GM15510 (cell line): ENCODE results near the gene PPFIBP1.
A peak's percentile ranks its signal among the peaks of the same experiment; 100 is the strongest.

Source experiments
- POLR2A ChIP-seq: IDR thresholded peaks from 3 replicates; pipeline ENCODE4 v1.6.1; 2011; ENCODE audit warnings: borderline replicate concordance; ENCODE audit not compliant: insufficient read length; ENCODE audit errors: extremely low read depth

The PPFIBP1 gene

DNA sequence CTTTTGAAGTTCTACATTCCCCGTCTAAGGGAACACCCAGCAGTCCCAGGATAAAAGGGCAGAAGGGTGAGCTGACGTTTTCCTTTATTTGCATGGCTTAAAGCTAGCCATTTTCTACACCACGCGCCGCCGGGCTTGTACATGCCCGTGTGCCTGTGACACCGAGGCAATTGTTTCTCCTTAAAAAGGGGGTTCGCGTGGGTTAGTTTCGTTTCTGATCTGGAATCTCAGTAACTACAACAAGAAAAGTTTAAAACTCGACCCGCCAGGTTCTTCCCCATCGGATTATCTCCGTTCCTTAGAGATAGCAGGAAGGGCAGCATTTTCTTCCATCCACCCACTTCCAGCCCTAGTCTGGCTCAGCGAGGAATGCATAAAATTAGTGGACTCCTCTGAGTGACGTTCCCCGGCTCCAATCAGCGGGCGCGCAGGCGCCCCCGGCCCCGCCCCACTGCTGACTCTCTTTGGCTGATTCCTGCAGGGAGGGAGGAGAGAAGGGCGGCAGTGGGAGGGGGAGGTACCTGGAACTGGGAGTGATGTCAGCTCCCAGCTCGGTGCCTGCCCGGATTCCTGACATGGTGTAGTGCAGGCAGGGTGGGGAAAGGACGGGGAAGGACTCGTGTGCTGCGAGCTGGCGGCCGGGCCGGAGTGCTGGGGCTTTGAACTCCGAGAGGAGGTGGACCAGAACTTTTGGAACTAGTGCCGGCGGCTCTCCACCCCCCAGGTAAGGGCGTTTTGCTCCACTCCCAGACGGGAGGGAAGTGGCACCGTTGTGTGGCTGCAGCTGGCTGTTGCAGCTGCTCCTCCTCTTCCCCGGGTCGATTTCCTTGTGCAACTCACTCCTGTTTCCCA, at the start of gene PPFIBP1:
PPFIBP1 (plus strand) TSS at position 565 of the 852 bp plus-strand sequence. CDS start 109,191 bp downstream, outside the sequence.
- peak; percentile 59 for TF ChIP-seq POLR2A

DNA sequence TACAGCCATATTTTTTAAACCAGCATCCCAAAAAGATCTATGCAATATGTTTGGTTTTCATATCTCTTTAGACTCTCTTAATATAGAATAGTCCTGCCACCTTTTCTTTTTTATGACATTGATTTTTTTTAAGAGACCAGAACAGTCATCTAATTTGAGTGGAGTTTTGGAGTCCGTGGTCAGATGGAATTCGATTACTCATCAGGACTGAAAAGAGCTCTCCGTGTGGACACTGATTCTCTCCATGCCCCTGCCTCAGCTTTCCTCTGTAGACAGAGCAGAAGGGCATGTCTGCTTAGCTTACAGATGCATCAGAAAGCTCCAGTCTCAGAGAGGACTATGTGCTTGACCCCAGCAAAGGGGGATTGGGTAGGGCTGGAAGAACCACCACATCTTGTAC, 49.7 kb upstream of the PPFIBP1 start:
- TF ChIP-seq POLR2A = no peak

GRCh38 chr12:27477049-27477448, 47.0 kb upstream of the PPFIBP1 start:
- TF ChIP-seq POLR2A = no peak

GRCh38 chr12:27478949-27479348, 45.1 kb upstream of the PPFIBP1 start:
- TF ChIP-seq POLR2A = no peak

DNA sequence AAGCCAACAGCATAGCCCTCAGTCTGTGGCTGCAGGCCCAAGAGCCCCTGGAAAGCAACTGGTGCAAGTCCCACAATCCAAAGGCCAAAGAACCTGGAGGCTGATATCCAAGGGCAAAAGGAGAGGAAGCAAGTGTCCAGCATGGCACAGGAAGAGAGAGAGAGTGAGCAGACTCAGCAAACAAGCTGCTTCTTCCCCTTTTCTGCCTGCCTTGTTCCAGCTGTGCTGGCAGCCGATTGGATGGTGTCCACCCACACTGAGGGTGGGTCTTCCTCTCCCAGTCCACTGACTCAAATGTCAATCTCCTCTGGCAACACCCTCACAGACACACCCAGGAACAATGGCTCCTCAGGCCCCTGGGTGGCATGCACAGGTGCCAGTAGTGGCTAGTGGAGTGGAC, 44.0 kb upstream of the PPFIBP1 start:
- no peak for TF ChIP-seq POLR2A

- no peak for TF ChIP-seq POLR2A
Measured at GRCh38 chr12:27486961-27487360, 37.0 kb upstream of the PPFIBP1 start.

DNA sequence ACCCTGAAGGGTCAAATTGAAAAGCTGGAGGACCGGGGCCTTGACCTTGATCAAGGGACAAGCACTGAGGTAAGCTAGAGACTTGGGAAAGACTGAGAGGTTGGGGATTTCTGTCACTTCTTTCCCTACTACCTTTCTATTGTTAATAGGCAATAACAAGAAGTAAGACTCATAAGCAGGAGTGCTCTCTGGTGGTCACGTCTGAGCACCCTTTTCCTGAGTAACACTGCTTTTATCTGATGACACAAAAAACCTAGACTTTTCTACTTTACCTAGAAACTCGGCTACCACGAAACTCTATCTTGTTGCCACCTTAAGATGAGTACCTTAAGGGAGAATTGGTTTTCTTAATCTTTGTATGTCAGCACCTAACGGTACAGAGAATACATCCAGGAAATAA, 35.5 kb upstream of the PPFIBP1 start:
- TF ChIP-seq POLR2A = no peak

DNA sequence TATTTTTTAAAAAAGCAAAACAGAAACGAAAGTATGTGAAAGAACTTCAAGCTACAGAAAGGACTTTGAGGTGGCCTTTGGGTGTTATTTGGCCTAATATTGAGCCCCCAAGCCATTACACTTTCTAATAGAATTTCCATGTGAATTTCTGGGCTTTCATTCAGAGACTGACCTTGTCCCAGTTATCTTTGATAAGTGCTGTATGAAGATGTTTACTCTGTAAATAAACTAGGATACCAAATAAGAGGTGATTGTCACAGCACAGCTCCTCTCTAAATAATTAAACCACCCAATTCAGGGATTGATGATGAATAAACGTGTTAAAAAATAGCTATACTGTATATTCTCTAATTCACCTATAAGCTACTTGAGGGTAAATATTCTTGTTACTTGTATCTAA, 32.8 kb upstream of the PPFIBP1 start:
- no peak for TF ChIP-seq POLR2A

- no peak for TF ChIP-seq POLR2A
Measured at GRCh38 chr12:27493260-27493940, 30.6 kb upstream of the PPFIBP1 start.

DNA sequence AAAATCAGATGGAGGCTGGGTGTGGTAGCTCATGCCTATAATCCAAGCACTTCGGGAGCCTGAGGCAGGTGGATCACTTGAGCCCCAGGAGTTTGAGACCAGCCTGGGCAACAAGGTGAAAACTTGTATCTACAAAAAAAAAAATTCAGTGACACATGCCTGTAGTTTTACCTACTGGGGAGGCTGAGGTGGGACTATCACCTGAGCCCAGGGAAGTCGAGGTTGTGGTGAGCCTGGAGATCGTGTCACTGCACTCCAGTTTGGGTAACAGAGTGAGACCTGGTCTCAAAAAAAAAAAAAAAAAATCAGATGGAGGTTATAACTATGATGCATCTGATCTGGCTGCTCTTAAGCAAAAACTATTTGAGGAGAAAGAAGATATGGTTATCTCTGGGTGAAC, 26.6 kb upstream of the PPFIBP1 start:
- TF ChIP-seq POLR2A = no peak

DNA sequence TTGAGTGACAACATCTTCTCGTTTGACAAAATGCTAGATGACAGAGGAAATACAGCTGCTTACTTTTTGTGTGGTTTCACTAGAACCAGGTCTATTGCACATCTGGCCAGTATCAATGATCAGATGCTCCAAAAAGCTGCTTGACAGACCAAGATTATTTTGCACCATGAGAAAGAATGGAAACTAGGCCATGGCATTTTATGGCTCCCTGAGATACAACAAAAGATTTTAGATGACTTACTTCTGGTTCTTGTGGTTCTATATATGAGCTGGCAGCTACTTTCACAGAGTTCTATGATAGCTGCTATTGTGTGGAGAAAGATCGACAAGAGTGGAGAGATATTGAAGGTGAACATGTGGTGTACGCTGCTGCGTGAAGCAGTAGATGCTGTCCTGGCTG, 25.9 kb upstream of the PPFIBP1 start:
- no peak for TF ChIP-seq POLR2A

DNA sequence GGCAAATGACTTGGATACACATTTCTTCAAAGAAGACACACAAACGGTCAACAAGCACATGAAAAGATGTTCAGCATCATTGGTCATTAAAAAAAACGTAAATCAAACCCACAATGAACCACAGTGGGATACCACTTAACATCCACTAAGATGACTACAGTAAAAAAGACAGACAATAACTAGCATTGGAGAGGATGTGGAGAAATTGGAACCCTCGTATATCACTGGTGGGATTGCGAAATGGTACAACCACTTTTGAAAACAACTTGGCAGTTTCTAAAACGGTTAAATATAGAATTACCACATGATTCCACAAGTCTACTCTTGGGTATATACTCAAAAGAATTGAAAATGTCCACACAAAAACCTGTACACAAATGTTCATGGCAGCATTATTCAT, 25.2 kb upstream of the PPFIBP1 start:
- TF ChIP-seq POLR2A = no peak

DNA sequence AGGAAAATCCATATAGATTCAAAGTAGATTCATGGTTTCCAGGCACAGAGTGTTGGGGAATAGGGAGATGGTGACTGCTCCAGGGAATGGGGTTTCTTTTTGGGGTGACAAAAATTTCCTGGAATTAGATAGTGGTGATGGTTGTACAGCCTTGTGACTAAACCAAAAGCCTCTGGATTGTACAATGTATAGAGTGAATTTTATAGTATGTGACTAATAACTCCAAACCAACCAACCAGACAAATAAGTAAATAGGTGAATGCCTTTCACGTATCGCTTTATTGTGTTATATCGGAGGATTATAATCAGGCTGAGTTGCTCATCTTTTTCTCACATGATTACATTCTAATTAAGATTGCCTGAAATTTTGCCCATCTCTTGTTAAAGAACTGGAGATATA, 24.6 kb upstream of the PPFIBP1 start:
- TF ChIP-seq POLR2A = no peak

GRCh38 chr12:27500546-27500945, 23.5 kb upstream of the PPFIBP1 start:
- no peak for TF ChIP-seq POLR2A

DNA sequence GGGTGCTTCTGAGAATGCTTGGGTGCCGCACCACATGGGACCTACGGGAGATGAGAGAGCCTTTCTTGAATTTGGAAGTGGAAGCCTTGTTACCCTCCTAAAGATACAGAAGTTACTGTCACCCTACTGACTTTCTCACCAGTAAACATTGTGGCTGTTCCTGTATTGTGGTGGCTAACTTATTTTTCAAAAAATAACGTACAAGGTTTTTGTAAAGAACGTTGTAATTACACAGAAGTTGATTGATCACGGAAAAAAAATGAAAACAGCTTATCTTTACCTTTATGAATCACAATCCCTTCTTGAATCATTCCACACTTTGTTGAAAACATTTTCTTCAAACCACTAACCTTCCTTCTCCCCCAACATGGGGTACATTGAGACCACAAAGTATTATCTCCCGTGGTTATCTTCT, 22.0 kb upstream of the PPFIBP1 start:
- TF ChIP-seq POLR2A = no peak

- no peak for TF ChIP-seq POLR2A
Measured at GRCh38 chr12:27504507-27504906, 19.5 kb upstream of the PPFIBP1 start.
